Bronchial epithelial cell (primary cell): ENCODE data around the gene PCDHGA4. TPM values are rescaled to one million over a fixed set of nuclear protein-coding genes. Genes with fewer than 3 reads are reported as not detected.
"Not testable (repeated sequence)": the region's sequence is repeated elsewhere in the genome, so short reads cannot be mapped to it uniquely, and the experiment has no call there.

ENCODE experiments used
- DNase-seq: peaks from one replicate; pipeline ENCODE4 v3.0.0-alpha.2; 2010; ENCODE audit warnings: low read depth
- FAIRE-seq: peaks from 2 replicates; lab custom pipeline; 2011; peaks lifted over from hg19 to GRCh38; lab: Jason Lieb, UNC
- H3K27me3 ChIP-seq: 2 replicates; pipeline ENCODE4 v1.5.1; 2011; ENCODE audit warnings: low read length; ENCODE audit not compliant: control insufficient read depth, insufficient read depth
- H3K36me3 ChIP-seq: 2 replicates; pipeline ENCODE4 v1.5.1; 2011; ENCODE audit warnings: low read length; ENCODE audit not compliant: control insufficient read depth, insufficient read depth
- H3K4me3 ChIP-seq: 2 replicates; pipeline ENCODE4 v1.5.1; 2011; ENCODE audit warnings: mild to moderate bottlenecking, low read depth, low read length, control low read depth
- CTCF ChIP-seq: IDR thresholded peaks from 2 replicates; pipeline ENCODE4 v1.5.1; 2011; ENCODE audit warnings: mild to moderate bottlenecking, moderate library complexity, low read length, control low read depth, inconsistent platforms; ENCODE audit not compliant: insufficient read depth, severe bottlenecking
- total RNA-seq: library from RNA; depleted of rRNA; stranded (reverse); fragments of >200 nt; gene quantifications from 2 replicates; pipeline ENCODE4 v1.2.1, GENCODE V29; 2014

The PCDHGA4 gene
- total RNA-seq, 1 donor from 2014 or later, result 0.53 TPM

GRCh38 chr5:141338538-141339306, 16.1 kb upstream of the PCDHGA4 start, which contains the start of gene PCDHGA2:
Gene PCDHGA2 (plus strand): TSS chr5:141338760.
- no peak for FAIRE-seq
- TF ChIP-seq CTCF, result peak; percentile 39
- DNase-seq, result peak; percentile 38
- H3K36me3 ChIP-seq, result no peaks in the 10 kb centered on the region
- peak within 1 kb of the TSS; percentile 14 for H3K4me3 ChIP-seq
- H3K27me3 ChIP-seq, result no peaks in the 10 kb centered on the region

DNA sequence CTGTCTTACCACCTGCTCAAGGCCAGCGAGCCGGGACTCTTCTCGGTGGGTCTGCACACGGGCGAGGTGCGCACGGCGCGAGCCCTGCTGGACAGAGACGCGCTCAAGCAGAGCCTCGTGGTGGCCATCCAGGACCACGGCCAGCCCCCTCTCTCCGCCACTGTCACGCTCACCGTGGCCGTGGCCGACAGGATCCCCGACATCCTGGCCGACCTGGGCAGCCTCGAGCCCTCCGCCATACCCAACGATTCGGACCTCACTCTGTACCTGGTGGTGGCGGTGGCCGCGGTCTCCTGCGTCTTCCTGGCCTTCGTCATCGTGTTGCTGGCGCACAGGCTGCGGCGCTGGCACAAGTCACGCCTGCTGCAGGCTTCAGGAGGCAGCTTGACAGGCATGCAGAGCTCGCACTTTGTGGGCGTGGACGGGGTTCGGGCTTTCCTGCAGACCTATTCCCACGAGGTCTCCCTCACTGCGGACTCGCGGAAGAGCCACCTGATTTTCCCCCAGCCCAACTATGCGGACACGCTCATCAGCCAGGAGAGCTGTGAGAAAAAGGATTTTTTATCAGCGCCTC, 14.0 kb upstream of the PCDHGA4 start:
- H3K36me3 ChIP-seq, H3K4me3 ChIP-seq, H3K27me3 ChIP-seq, DNase-seq, FAIRE-seq: not testable (repeated sequence)

DNA sequence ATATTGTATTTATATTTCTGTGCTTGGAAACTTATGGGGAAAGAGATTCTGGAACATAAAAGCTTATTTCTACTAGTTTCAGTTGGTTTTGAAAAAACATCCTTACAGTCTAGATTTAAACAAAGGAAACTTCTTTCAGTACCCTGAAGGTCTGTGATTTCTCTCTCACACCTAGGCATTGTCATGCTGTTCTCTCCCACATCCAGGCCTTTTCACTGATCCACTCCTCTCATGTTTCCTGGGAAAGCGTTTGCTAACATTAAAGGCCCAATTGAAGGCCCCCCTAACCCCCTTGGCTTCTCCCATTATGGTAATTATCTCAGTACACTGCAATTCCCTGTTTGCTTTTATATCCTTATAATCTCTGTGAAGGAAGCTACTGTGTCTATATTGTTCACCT, 12.0 kb upstream of the PCDHGA4 start:
- FAIRE-seq (no peak), DNase-seq (no peak)
- TF ChIP-seq CTCF, result no peak
- H3K4me3 ChIP-seq, result no peak overlapping the region
- H3K27me3 ChIP-seq, result no peaks in the 10 kb centered on the region
- no peaks in the 10 kb centered on the region for H3K36me3 ChIP-seq

- Histone ChIP-seq H3K36me3 (no peaks in the 10 kb centered on the region), H3K27me3 (no peaks in the 10 kb centered on the region), H3K4me3 (peak within 1 kb of the TSS; percentile 2)
- no peak for FAIRE-seq
- peak; percentile 30 for TF ChIP-seq CTCF
- peak; percentile 29 for DNase-seq
These were observed 11.4 kb upstream of the PCDHGA4 start, which contains the start of gene PCDHGA3 for GRCh38 chr5:141343242-141343952. Gene PCDHGA3 (plus strand): TSS chr5:141343829. CDS start chr5:141344034, 205 bp downstream.

- H3K4me3 ChIP-seq, result peak overlapping the region; percentile 2
- no peak for TF ChIP-seq CTCF
These were observed 10.8 kb upstream of the PCDHGA4 start for GRCh38 chr5:141343953-141344463.

GRCh38 chr5:141345327-141345726, 9.5 kb upstream of the PCDHGA4 start:
- no peak for TF ChIP-seq CTCF
- no peak for DNase-seq
- FAIRE-seq, result no peak
- Histone ChIP-seq H3K27me3 (no peaks in the 10 kb centered on the region), H3K4me3 (no peak overlapping the region), H3K36me3 (no peaks in the 10 kb centered on the region)

More at GRCh38 chr5:141343953-141344463, 10.8 kb upstream of the PCDHGA4 start:
- H3K27me3 ChIP-seq, result no peaks in the 10 kb centered on the region
- no peaks in the 10 kb centered on the region for H3K36me3 ChIP-seq
- DNase-seq (no peak), FAIRE-seq (no peak)

- not testable (repeated sequence) for H3K4me3 ChIP-seq, FAIRE-seq, DNase-seq, H3K36me3 ChIP-seq, H3K27me3 ChIP-seq
These were observed 8.8 kb upstream of the PCDHGA4 start for GRCh38 chr5:141346017-141346416.
